IMR-90 (cell line): Measurements from ENCODE around the gene CCNYL1. TPM values are rescaled to one million over a fixed set of nuclear protein-coding genes. Genes with fewer than 3 reads are reported as not detected.

Experiments
- ATAC-seq: fragments of 200-7000 bp; cut with Tn5 transposase; 2 replicates; pipeline ENCODE4 v1.9.1; 2020; ENCODE audit warnings: low read depth, mild to moderate bottlenecking, moderate library complexity
- BruUV-seq: library from RNA; stranded (reverse); fragments of 400-500 nt; replicated peaks from 2 replicates; lab custom pipeline; 2021; lab: Mats Ljungman, UMichigan
- CTCF ChIA-PET: fragments of 300-600 bp; formaldehyde crosslinking; extraction: SDS; loops from one replicate; lab custom pipeline; 2021; ENCODE audit warnings: antibody characterized with exemption; lab: Yijun Ruan, JAX
- POLR2A ChIA-PET: fragments of 300-600 bp; sonication (Branson Sonifier 250); formaldehyde crosslinking; loops from one replicate; lab custom pipeline; 2022; ENCODE audit warnings: antibody characterized with exemption; ENCODE audit not compliant: unreplicated experiment; lab: Charles Lee
- DNase-seq: peaks from one replicate; pipeline ENCODE4 v3.0.0; 2013
- H2AFZ ChIP-seq: replicated peaks from 2 replicates; pipeline ENCODE3; 2013; ENCODE audit warnings: low read length, mild to moderate bottlenecking; ENCODE audit not compliant: poor library complexity
- H2AK5ac ChIP-seq: 2 replicates; pipeline ENCODE4 v1.6.1; 2013; ENCODE audit warnings: low read depth, low read length, inconsistent platforms
- H2AK9ac ChIP-seq: replicated peaks from 2 replicates; pipeline ENCODE3; 2013; ENCODE audit warnings: mild to moderate bottlenecking, low read depth, low read length, moderate library complexity; ENCODE audit not compliant: poor library complexity
- H2BK120ac ChIP-seq: 2 replicates; pipeline ENCODE4 v1.6.1; 2013; ENCODE audit warnings: low read depth, low read length, inconsistent platforms
- H2BK15ac ChIP-seq: 3 replicates; pipeline ENCODE4 v1.6.1; 2013; ENCODE audit warnings: low read depth, low read length, inconsistent platforms
- H2BK20ac ChIP-seq: 2 replicates; pipeline ENCODE4 v1.6.1; 2013; ENCODE audit warnings: low read depth, mild to moderate bottlenecking, inconsistent platforms, low read length, moderate library complexity
- H2BK5ac ChIP-seq: 2 replicates; pipeline ENCODE4 v1.6.1; 2013; ENCODE audit warnings: mild to moderate bottlenecking, low read depth, low read length, inconsistent platforms; ENCODE audit not compliant: poor library complexity, severe bottlenecking
- H3K14ac ChIP-seq: replicated peaks from 2 replicates; pipeline ENCODE4 v1.6.1; 2013; ENCODE audit warnings: low read depth, low read length, inconsistent platforms
- H3K18ac ChIP-seq: 2 replicates; pipeline ENCODE4 v1.6.1; 2013; ENCODE audit warnings: low read depth, low read length, control low read depth
- H3K23ac ChIP-seq: 2 replicates; pipeline ENCODE4 v1.6.1; 2013; ENCODE audit warnings: low read depth, low read length, inconsistent platforms
- H3K27ac ChIP-seq: 2 replicates; pipeline ENCODE4 v1.5.1; 2013; ENCODE audit warnings: mild to moderate bottlenecking, control low read depth, low read length; ENCODE audit not compliant: insufficient read depth
- H3K27me3 ChIP-seq: 2 replicates; pipeline ENCODE4 v1.6.1; 2013; ENCODE audit warnings: low read length; ENCODE audit not compliant: control insufficient read depth, insufficient read depth
- H3K36me3 ChIP-seq: 2 replicates; pipeline ENCODE4 v1.6.1; 2013; ENCODE audit warnings: low read length, mixed read lengths; ENCODE audit not compliant: control insufficient read depth, insufficient read depth
- H3K4ac ChIP-seq: 2 replicates; pipeline ENCODE4 v1.6.1; 2013; ENCODE audit warnings: low read depth, low read length, inconsistent platforms
- H3K4me1 ChIP-seq: 2 replicates; pipeline ENCODE4 v1.6.1; 2013; ENCODE audit warnings: low read length, mixed read lengths; ENCODE audit not compliant: control insufficient read depth, insufficient read depth
- H3K4me2 ChIP-seq: 2 replicates; pipeline ENCODE4 v1.6.1; 2013; ENCODE audit warnings: low read depth, mild to moderate bottlenecking, control low read depth, low read length, moderate library complexity
- H3K4me3 ChIP-seq: 2 replicates; pipeline ENCODE4 v1.5.1; 2013; ENCODE audit warnings: low read depth, mild to moderate bottlenecking, control low read depth, low read length, moderate library complexity; ENCODE audit not compliant: insufficient read depth
- H3K56ac ChIP-seq: 2 replicates; pipeline ENCODE4 v1.6.1; 2013; ENCODE audit warnings: low read length, inconsistent platforms; ENCODE audit not compliant: insufficient read depth; ENCODE audit errors: extremely low read depth
- H3K79me1 ChIP-seq, 2 experiments: 2 replicates each; pipeline ENCODE4 v1.6.1; 2013; ENCODE audit warnings: low read length in 2 of 2, inconsistent platforms in 1 of 2, low read depth in 1 of 2
- H3K9ac ChIP-seq: 2 replicates; pipeline ENCODE4 v1.6.1; 2013; ENCODE audit warnings: low read depth, low read length, control low read depth
- H3K9me1 ChIP-seq: 2 replicates; pipeline ENCODE4 v1.6.1; 2013; ENCODE audit warnings: low read length, inconsistent platforms; ENCODE audit not compliant: insufficient read depth
- H3K9me3 ChIP-seq: 2 replicates; pipeline ENCODE4 v1.6.1; 2013; ENCODE audit warnings: low read length; ENCODE audit not compliant: control insufficient read depth, insufficient read depth
- H4K20me1 ChIP-seq: 2 replicates; pipeline ENCODE4 v1.6.1; 2013; ENCODE audit warnings: low read length, inconsistent platforms; ENCODE audit not compliant: insufficient read depth
- H4K5ac ChIP-seq: 2 replicates; pipeline ENCODE4 v1.6.1; 2013; ENCODE audit warnings: mild to moderate bottlenecking, low read depth, low read length, control low read depth
- H4K8ac ChIP-seq, 2 experiments: 2 replicates each; pipeline ENCODE4 v1.6.1; 2013; ENCODE audit warnings: low read depth in 2 of 2, low read length in 2 of 2, control low read depth in 1 of 2, inconsistent platforms in 1 of 2
- H4K91ac ChIP-seq: 2 replicates; pipeline ENCODE4 v1.6.1; 2013; ENCODE audit warnings: low read depth, low read length, inconsistent platforms; ENCODE audit not compliant: insufficient read depth
- BHLHE40 ChIP-seq: fragments of 150-350 bp; IDR thresholded peaks from 2 replicates; pipeline ENCODE4 v1.6.1; 2016; ENCODE audit warnings: mild to moderate bottlenecking, low read depth, low read length
- CEBPB ChIP-seq: IDR thresholded peaks from 2 replicates; pipeline ENCODE4 v1.6.1; 2012; ENCODE audit warnings: low read depth, low read length, improper control_type of control experiment
- CHD1 ChIP-seq: IDR thresholded peaks from 2 replicates; pipeline ENCODE4 v1.6.1; 2012; ENCODE audit warnings: low read depth, low read length, improper control_type of control experiment
- CTCF ChIP-seq: conservative IDR thresholded peaks from 2 replicates; pipeline ENCODE4 v1.5.1; 2012; ENCODE audit warnings: mild to moderate bottlenecking, low read depth, low read length, improper control_type of control experiment
- FOS ChIP-seq: fragments of 150-350 bp; IDR thresholded peaks from 2 replicates; pipeline ENCODE4 v1.6.1; 2016; ENCODE audit warnings: low read depth, low read length
- MAFK ChIP-seq: IDR thresholded peaks from 2 replicates; pipeline ENCODE4 v1.6.1; 2012; ENCODE audit warnings: low read depth, low read length, improper control_type of control experiment
- NFE2L2 ChIP-seq: fragments of 150-350 bp; IDR thresholded peaks from 2 replicates; pipeline ENCODE4 v1.6.1; 2016; ENCODE audit warnings: low read depth, mild to moderate bottlenecking, low read length
- POLR2A ChIP-seq: IDR thresholded peaks from 2 replicates; pipeline ENCODE4 v1.6.1; 2012; ENCODE audit warnings: mild to moderate bottlenecking, low read depth, low read length
- RFX5 ChIP-seq: IDR thresholded peaks from 2 replicates; pipeline ENCODE4 v1.8.0; 2012; ENCODE audit warnings: low read depth, mild to moderate bottlenecking, low read length, moderate library complexity
- USF2 ChIP-seq: fragments of 150-350 bp; IDR thresholded peaks from 2 replicates; pipeline ENCODE4 v1.6.1; 2017; ENCODE audit warnings: mild to moderate bottlenecking, antibody characterized with exemption, low read length, low read depth
- WGBS, 2 experiments: methylation state at CpG; one replicate each; pipeline versions ENCODE4 v1.1.5 to v1.1.7; 2013; ENCODE audit warnings: missing lambda C conversion rate in 2 of 2; ENCODE audit not compliant: insufficient read length in 1 of 2; ENCODE audit errors: extremely low coverage in 2 of 2; 5-methylcytosine and 5-hydroxymethylcytosine counted together
- dilution Hi-C: fragments of 300-500 bp; cut with HindIII; formaldehyde crosslinking; loops from one replicate; pipeline ENCODE4 v1.14.3; 2018; ENCODE audit warnings: low sequenced_read_pairs; ENCODE audit not compliant: unreplicated experiment
- in situ Hi-C: fragments of 300-500 bp; cut with MboI; formaldehyde crosslinking; loops from 3 replicates; pipeline ENCODE4 v1.14.3; 2019; ENCODE audit warnings: low sequenced_read_pairs, inconsistent platforms, mixed read lengths
- intact Hi-C: fragments of 100-400 bp; cut with micrococcal nuclease; formaldehyde crosslinking; loops from 2 replicates; pipeline ENCODE4 v1.10.0; 2022
- polyA plus RNA-seq, 3 experiments: library from polyadenylated mRNA; depleted of rRNA; stranded (reverse); fragments of >200 nt; gene quantifications; 2 replicates each; pipeline ENCODE4 v1.2.3, GENCODE V29; 2012; ENCODE audit warnings: low replicate concordance in 1 of 3
- total RNA-seq: library from RNA; depleted of rRNA; stranded (reverse); fragments of >200 nt; gene quantifications from 2 replicates; pipeline ENCODE4 v1.2.3, GENCODE V29; 2012

CCNYL1 gene
- total and polyA plus RNA-seq, 2 of the 4 experiments (the other 2 are of a cell fraction): 5.4 to 7.3 TPM

DNA sequence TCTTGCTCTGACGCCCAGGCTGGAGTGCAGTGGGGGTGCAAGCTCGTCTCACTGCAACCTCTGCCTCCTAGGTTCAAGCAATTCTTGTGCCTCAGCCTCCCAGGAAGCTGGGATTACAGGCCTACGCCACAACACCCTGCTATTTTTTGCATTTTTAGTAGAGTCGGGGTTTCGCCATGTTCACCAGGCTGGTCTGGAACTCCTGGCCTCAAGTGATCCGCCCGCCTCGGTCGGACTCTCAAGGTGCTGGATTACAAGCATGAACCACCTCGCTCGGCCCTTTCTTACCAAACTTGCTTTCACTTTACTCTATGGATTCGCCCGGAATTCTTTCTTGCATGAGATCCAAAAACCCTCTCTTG lies 61.4 kb downstream of the CCNYL1 start:
- Histone ChIP-seq H3K23ac (no peak overlapping the region), H3K4ac (no peak overlapping the region), H3K9ac (no peak overlapping the region), H2AK9ac (no peak overlapping the region), H3K4me3 (no peak overlapping the region), H3K27ac (no peak overlapping the region), H3K9me1 (no peaks in the 10 kb centered on the region; the same call in 1 of the 2 replicates), H2AK5ac (no peak overlapping the region), H3K56ac (no peak overlapping the region), H3K9me3 (no peaks in the 10 kb centered on the region), H3K4me2 (no peak overlapping the region), H4K5ac (no peak overlapping the region), H3K36me3 (no peaks in the 10 kb centered on the region), H4K20me1 (no peaks in the 10 kb centered on the region; the same call in 1 of the 2 replicates), H2BK20ac (no peak overlapping the region), H4K91ac (no peak overlapping the region), H3K14ac (no peak overlapping the region), H3K18ac (no peak overlapping the region), H2BK5ac (no peak overlapping the region), H3K27me3 (no peaks in the 10 kb centered on the region), H2BK120ac (no peak overlapping the region), H3K4me1 (peaks cover 4% of the 10 kb centered on the region; the same call in 1 of the 2 replicates), H2BK15ac (no peak overlapping the region), H3K79me1 (no peaks in the 10 kb centered on the region), H2AFZ (no peak overlapping the region), H4K8ac (no peak overlapping the region)
- DNase-seq (no peak), ATAC-seq (no peak)
- intact Hi-C loops (no loop called here), in situ Hi-C loops (no loop called here), dilution Hi-C loops (no loop called here)
- TF ChIP-seq RFX5 (no peak), FOS (no peak), USF2 (no peak), MAFK (no peak), CEBPB (no peak), NFE2L2 (no peak), POLR2A (no peak), CTCF (no peak), CHD1 (no peak), BHLHE40 (no peak)
- no TSS peak for BruUV-seq
- CTCF ChIA-PET: no interaction called here
- POLR2A ChIA-PET: no interaction called here
- WGBS, 2 experiments: 93% methylated on average over 7 of the region's 13 CpGs; no CpG with 5 or more reads in 1 of the 2 experiments
